NCI-H226 (cell line): Measurements from ENCODE around the gene SGMS1.
"Not testable (repeated sequence)": the region's sequence is repeated elsewhere in the genome, so short reads cannot be mapped to it uniquely, and the experiment has no call there.

Experiments used
- DNase-seq: peaks from one replicate; pipeline ENCODE4 v3.0.0-alpha.2; 2015

The SGMS1 gene

GRCh38 chr10:50452603-50453002 lies 171.2 kb downstream of the SGMS1 start:
- DNase-seq = no peak

DNA sequence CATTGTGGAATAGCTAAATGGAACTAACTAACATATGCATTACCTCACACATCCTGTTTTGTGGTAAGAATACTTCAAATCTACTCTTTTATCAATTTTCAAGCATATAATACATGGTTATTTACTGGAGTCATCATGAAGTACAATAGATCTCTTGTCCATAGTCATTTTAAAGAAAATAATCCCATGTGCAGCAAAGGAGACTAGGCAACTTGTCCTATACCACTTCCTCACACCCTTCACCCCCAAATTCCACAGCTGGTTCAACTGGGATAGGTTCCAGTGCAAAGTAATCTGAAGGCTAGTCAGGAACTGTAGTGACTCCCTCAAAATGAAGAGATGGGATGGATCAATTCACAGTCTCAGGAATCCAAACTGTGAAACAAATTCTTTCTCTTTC lies 176.1 kb downstream of the SGMS1 start:
- no peak for DNase-seq

- DNase-seq = not testable (repeated sequence)
Measured at GRCh38 chr10:50445777-50446176, 178.0 kb downstream of the SGMS1 start.

DNA sequence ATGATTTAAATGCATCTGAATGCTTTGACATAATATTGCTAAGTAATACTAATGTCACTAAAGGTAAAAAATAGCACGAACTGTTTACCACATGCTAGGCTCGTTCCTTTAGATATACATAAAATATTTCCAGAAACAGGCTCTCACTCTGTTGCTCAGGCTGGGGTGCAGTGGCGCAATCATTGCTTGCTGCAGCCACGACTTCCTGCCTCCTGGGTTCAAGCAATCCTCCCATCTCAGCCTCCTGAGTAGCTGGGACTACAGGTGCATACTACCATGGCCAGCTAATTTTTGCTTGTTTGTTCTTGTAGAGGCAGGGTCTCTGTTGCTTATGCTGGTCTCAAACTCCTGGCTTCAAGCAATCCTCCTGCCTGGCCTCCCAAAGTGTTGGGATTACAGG lies 183.3 kb downstream of the SGMS1 start:
- DNase-seq = no peak

- DNase-seq = peak; percentile 13
Measured at GRCh38 chr10:50439806-50440205, 183.9 kb downstream of the SGMS1 start.

DNA sequence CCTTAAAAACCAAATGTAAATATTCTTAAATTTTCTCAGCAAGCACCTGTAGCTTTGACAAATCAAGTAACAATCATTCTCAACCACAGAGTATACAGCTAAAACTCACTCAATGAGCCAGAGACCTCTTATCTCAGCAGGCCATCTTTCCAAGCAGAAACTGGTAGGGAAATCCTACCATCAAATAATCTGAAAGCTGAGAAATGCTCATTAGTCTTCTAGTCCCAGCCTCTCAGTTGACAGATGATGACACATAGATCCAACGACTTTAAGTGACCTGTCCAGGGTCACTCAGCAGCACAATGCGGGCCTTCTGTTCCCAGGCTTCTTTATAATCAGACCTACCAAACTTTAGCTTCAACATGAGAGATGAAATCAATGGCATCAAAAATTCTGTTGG lies 184.6 kb downstream of the SGMS1 start:
- DNase-seq = no peak

DNA sequence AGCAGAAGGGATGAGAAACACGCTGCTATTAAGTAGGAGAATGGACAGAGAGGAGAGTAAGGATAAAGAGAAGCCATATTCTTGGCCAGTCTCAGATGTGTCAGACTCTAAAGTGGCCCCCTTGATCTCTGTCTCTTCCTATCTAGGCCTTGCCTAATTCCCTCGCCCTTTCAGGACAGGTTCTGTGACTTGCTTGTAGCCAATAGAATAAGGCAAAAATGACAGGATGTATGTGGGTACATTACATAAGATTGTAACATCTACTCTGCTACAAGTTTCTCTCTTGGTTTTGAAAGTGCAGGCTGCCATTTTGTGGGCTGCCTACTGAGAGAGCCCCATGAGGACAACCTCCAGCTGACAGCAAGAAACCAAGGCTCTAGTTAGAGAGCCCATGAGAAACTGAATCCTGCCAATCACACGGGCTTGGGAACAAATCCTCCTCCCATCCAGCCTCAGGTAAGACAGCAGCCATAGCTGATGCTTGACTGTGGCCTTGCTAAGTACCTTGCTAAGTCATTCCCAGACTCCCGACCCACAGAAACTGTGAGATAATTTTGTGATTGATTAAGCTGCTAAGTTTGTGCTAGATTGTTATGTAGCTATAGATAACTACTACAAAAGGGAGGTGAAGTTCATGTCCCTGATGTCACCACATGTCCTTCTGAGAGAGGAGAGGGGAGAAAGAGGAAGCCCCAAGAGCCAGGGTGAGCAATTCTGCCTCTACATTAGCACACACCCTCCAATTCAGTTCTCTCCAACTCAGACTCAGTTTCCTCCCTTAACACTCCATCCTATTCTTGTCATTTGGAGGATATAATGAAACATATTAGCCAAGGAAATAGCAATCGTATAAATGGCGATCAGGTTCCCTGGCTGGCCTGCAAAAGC lies 185.5 kb downstream of the SGMS1 start:
- no peak for DNase-seq

GRCh38 chr10:50437248-50437647 lies 186.5 kb downstream of the SGMS1 start:
- DNase-seq = no peak

DNA sequence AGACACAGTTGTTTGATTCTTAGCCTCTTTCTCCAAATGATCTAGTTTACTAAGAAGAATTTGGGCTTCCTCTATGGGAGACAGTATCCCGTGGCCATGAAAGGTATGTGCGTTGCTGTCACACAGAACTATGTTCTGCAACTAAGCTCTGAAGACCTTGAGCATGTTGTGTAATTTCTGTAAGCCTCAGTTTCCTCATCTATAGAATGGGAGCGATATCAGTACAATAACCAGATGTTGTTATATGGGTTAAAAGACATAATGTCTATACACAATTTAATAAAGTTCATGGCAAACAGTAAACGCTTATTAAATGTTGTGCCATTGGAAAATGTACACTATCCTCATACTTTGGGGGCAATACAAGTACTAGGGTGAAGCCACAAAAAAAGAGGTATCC lies 187.0 kb downstream of the SGMS1 start:
- no peak for DNase-seq

GRCh38 chr10:50432211-50433009 lies 191.3 kb downstream of the SGMS1 start:
- DNase-seq = no peak

DNA sequence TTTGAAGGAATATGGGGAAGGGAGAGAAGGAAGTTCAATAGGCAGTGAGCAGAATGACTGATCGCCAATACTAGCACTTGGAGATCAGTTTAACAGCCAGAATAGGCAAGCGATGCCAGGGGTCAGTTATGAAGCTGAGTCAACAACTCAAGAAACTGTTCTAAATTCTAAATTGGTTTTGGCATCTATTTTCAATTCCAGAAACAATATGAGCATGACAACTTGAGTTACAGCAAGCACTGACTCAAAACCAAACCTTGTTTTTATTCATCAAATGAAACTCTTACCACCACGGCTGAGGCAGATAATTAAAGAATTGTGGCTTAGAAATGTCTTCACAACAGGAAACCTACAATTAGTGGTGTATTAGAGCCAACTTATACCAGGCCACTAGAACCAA lies 192.0 kb downstream of the SGMS1 start:
- no peak for DNase-seq

GRCh38 chr10:50431133-50431532 lies 192.6 kb downstream of the SGMS1 start:
- no peak for DNase-seq

GRCh38 chr10:50426485-50426884 lies 197.3 kb downstream of the SGMS1 start:
- DNase-seq = no peak

DNA sequence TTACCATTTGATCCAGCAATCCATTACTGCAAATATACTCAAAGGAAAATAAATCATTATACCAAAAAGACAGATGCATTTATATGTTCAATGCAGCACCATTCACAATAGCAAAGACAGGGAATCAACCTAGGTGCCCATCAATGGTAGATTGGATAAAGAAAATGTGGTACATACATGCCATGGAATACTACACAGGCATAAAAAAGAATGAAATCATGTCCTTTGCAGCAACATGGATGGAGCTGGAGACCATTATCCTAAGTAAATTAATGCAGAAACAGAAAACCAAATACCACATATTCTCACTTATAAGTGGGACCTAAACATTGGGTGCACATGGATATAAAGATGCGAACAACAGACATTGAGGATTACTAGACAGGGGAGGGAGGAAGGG lies 198.5 kb downstream of the SGMS1 start:
- DNase-seq = not testable (repeated sequence)

- DNase-seq = no peak
Measured at GRCh38 chr10:50423448-50423847, 200.3 kb downstream of the SGMS1 start.

DNA sequence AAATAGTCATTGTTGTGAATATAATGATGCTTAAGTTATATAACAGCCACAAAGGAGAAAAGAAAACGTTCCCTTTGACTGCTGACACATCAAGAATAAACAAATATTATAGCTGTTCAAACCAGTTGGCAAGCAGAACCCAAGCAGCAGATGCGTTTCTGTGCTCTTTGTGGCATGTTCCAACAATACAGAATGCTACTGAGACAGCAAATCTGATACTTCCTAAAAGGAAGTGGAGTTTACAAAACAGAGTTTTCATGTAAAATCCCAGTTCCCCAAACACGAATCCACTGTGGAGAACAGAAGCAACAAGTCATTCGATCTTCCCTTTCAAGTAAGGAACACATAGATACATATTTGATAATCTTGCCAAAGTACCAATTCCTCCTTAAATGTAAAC lies 201.5 kb downstream of the SGMS1 start:
- DNase-seq = no peak

DNA sequence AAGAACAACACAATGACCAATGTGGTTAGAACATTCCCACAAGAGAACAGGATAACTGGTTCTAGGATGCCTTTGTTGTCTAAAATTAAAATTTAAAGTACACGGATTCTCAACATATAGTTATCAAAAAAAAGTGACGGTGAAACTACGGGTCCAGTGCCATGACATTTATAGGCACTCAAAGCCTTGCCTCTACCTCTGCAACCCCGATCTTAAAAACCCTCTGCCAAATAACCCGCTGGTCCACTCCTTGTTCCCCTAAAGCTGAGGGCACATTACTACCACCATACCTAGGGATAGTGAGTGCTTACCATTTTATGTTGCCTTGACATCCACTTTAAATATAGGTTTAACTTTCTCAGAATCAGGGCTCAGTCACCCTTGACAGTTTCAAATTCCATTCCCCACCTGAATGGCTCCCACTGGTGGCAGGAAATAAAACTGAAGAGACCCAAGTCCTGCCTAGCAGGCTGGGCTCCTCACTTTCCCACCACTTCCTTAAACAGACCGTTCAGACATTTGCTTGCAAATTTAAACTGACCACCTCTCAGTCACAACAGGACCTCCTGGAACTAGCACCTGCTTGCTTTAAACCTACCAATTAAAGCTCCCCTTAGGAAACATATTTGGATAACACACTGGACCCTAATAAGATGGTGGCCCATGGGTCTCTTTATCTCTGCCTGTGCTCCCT lies 202.6 kb downstream of the SGMS1 start:
- peak; percentile 47 for DNase-seq

DNA sequence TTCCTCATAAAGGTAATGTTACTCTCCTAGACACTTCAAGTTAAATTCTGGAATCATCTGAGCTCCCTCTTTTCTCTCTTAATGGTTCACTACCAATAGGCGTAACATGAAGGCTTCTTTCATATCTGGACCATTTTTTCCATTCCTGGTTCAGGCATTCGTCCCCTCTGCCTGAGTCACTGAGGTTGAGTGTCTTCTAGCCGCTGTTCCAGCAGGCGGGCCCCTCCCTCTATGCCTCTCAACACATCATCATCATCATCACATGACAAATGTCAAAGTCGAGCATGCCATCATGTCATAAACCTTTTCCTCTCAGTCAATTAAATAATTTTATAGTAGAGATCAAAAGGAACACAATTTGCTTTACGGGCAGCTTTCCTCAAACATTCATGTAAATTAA lies 203.6 kb downstream of the SGMS1 start:
- no peak for DNase-seq

- no peak for DNase-seq
Measured at GRCh38 chr10:50419756-50420155, 204.0 kb downstream of the SGMS1 start.

- no peak for DNase-seq
Measured at GRCh38 chr10:50419091-50419490, 204.7 kb downstream of the SGMS1 start.

- peak; percentile 95 for DNase-seq
Measured at GRCh38 chr10:50417886-50418830, 205.6 kb downstream of the SGMS1 start.

- DNase-seq = no peak
Measured at GRCh38 chr10:50417486-50417885, 206.3 kb downstream of the SGMS1 start.
